Amniotic stem cell (primary cell): ENCODE results near the gene SLC22A31.

Source experiments
- DNase-seq: peaks from one replicate; lab custom pipeline; 2025; lab: John Stamatoyannopoulos, UW

The SLC22A31 gene

GRCh38 chr16:89149386-89149785 lies 51.0 kb downstream of the SLC22A31 start:
- no peak for DNase-seq

- DNase-seq: no peak
Measured at GRCh38 chr16:89147085-89147817, 53.1 kb downstream of the SLC22A31 start.

GRCh38 chr16:89146211-89147005 lies 53.9 kb downstream of the SLC22A31 start:
- no peak for DNase-seq
